ENCODE measurements around the gene IFT81. TPM values are rescaled to one million over a fixed set of nuclear protein-coding genes. Genes with fewer than 3 reads are reported as not detected.

IFT81 gene
- polyA plus RNA-seq, 3 donors, result 0.39 to 0.97 (median 0.47) TPM

DNA sequence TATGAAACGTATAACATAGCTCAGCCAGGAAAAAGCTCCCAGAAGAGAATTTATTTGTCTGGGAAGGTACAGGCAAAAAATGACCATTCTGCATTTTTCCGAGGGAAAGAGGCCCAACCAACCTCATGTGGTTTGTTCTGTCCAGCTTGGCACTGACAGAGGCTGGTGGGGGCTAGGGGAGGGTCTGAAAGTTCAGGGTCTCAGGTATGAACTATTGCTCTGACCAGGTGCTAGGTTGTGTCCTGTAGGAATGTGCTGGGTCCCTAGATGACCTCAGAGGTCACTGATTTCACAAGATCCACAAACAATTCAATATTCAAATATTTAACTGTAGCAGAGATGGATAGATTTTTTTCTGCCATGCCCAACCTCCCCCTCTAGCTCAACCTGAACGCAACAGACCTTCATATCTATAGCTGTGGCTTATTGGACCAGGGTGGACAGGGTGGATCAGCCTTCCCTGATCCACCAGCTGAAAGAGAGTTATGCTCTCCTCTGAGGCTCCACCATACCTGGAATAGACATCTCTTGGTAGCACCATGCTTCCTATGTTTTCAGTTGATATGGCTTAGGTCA lies 32.9 kb upstream of the IFT81 start:
- Histone ChIP-seq H3K9ac (ENCODE audit: insufficient read depth, low read length, poor library complexity, severe bottlenecking) (no peak overlapping the region), H4K20me1 (ENCODE audit: insufficient read depth, low read length) (no peaks in the 10 kb centered on the region), H3K4me1 (ENCODE audit: control insufficient read depth in 1 of 2, insufficient read depth in 2 of 2, low read length in 2 of 2) (peaks cover 50 to 52% of the 10 kb centered on the region in 2 donors), H3K4me3 (replicated peaks in 1 of 3; ENCODE audit: low read depth in 2 of 3, low read length in 3 of 3) (no peak overlapping the region), H3K9me3 (replicated peaks in 1 of 2; ENCODE audit: control insufficient read depth in 1 of 2, insufficient read depth in 1 of 2, low read length in 2 of 2) (no peaks in the 10 kb centered on the region), H3K27ac (ENCODE audit: low read depth in 1 of 2, low read length in 2 of 2) (no peak overlapping the region), H3K4me2 (replicated peaks; ENCODE audit: extremely low read depth, low read length, poor library complexity, severe bottlenecking) (no peak overlapping the region), H3K27me3 (ENCODE audit: control insufficient read depth in 2 of 2, insufficient read depth in 2 of 2, low read length in 2 of 2) (no peaks in the 10 kb centered on the region), H2AFZ (ENCODE audit: insufficient read depth, low read depth, low read length, poor library complexity, severe bottlenecking) (no peak overlapping the region), H3K36me3 (replicated peaks in 1 of 2; ENCODE audit: control insufficient read depth in 1 of 2, insufficient read depth in 2 of 2, low read length in 2 of 2) (no peaks in the 10 kb centered on the region), H3K79me2 (ENCODE audit: insufficient read depth, low read length) (no peaks in the 10 kb centered on the region)
- H3K9me3 Mint-ChIP-seq, result peaks cover 0 to 3% (median 0%) of the 10 kb centered on the region in 7 donors
- H3K27ac Mint-ChIP-seq, result no peak overlapping the region
- intact Hi-C loops (cut with micrococcal nuclease), result no loop called here
- TF ChIP-seq CTCF (IDR thresholded peaks at IDR 0.05), result no peak
- peaks cover 45% of the 10 kb centered on the region for H3K4me1 Mint-ChIP-seq
- H3K4me3 Mint-ChIP-seq, result no peak overlapping the region
- peaks cover 0 to 2% (median 2%) of the 10 kb centered on the region in 3 donors for H3K27me3 Mint-ChIP-seq (ENCODE audit: low read depth in 3 of 3)
- H3K36me3 Mint-ChIP-seq, result no peaks in the 10 kb centered on the region
- no peak for DNase-seq
- 100% methylated on average over 2 of the region's 3 CpGs for WGBS (ENCODE audit: insufficient coverage)

- Mint-ChIP-seq H3K4me3 (no peak overlapping the region), H3K36me3 (no peaks in the 10 kb centered on the region), H3K9me3 (no peaks in the 10 kb centered on the region), H3K27ac (no peak overlapping the region), H3K27me3 (ENCODE audit: low read depth in 3 of 3) (peaks cover 0 to 2% (median 0%) of the 10 kb centered on the region in 3 donors), H3K4me1 (peaks cover 22% of the 10 kb centered on the region)
- intact Hi-C loops (cut with micrococcal nuclease), result no loop called here
- no CpG with 5 or more reads among the region's 7 CpGs for WGBS (ENCODE audit: insufficient coverage)
- Histone ChIP-seq H4K20me1 (ENCODE audit: insufficient read depth, low read length) (no peaks in the 10 kb centered on the region), H3K27ac (ENCODE audit: low read depth in 1 of 2, low read length in 2 of 2) (no peak overlapping the region), H3K4me3 (replicated peaks in 1 of 3; ENCODE audit: low read depth in 2 of 3, low read length in 3 of 3) (no peak overlapping the region), H2AFZ (ENCODE audit: insufficient read depth, low read depth, low read length, poor library complexity, severe bottlenecking) (no peak overlapping the region), H3K4me1 (ENCODE audit: control insufficient read depth in 1 of 2, insufficient read depth in 2 of 2, low read length in 2 of 2) (peaks cover 24 to 27% of the 10 kb centered on the region in 2 donors), H3K9me3 (replicated peaks in 1 of 2; ENCODE audit: control insufficient read depth in 1 of 2, insufficient read depth in 1 of 2, low read length in 2 of 2) (no peaks in the 10 kb centered on the region), H3K4me2 (replicated peaks; ENCODE audit: extremely low read depth, low read length, poor library complexity, severe bottlenecking) (no peak overlapping the region), H3K36me3 (replicated peaks in 1 of 2; ENCODE audit: control insufficient read depth in 1 of 2, insufficient read depth in 2 of 2, low read length in 2 of 2) (no peaks in the 10 kb centered on the region), H3K9ac (ENCODE audit: insufficient read depth, low read length, poor library complexity, severe bottlenecking) (no peak overlapping the region), H3K27me3 (ENCODE audit: control insufficient read depth in 2 of 2, insufficient read depth in 2 of 2, low read length in 2 of 2) (no peaks in the 10 kb centered on the region), H3K79me2 (ENCODE audit: insufficient read depth, low read length) (no peaks in the 10 kb centered on the region)
- TF ChIP-seq CTCF (IDR thresholded peaks at IDR 0.05), result no peak
- DNase-seq, result no peak
Measured at GRCh38 chr12:110093631-110094311, 30.4 kb upstream of the IFT81 start.

Data from CD14-positive monocyte (primary cell).